ENCODE measurements around the gene EP400. TPM values are rescaled to one million over a fixed set of nuclear protein-coding genes. Genes with fewer than 3 reads are reported as not detected.
A peak's percentile ranks its signal among the peaks of the same experiment; 100 is the strongest.
"Not testable (repeated sequence)": the region's sequence is repeated elsewhere in the genome, so short reads cannot be mapped to it uniquely, and the experiment has no call there.

The EP400 gene
- polyA plus RNA-seq, 3 donors from 2014 or later: 0.05 to 4.1 (median 0.74) TPM

- peak overlapping the region in 1 of 6 donors; percentile 12 for H3K27ac Mint-ChIP-seq
These were observed 33.8 kb downstream of the EP400 start for GRCh38 chr12:131983554-131983953.

GRCh38 chr12:131984334-131984733 lies 34.6 kb downstream of the EP400 start:
- no peak for DNase-seq
- no peaks in the 10 kb centered on the region for H3K9me3 Mint-ChIP-seq
- H3K27me3 Mint-ChIP-seq (ENCODE audit: low read depth in 3 of 3): peaks cover 0 to 3% (median 0%) of the 10 kb centered on the region in 3 donors
- peaks cover 10 to 32% (median 14%) of the 10 kb centered on the region in 3 donors for H3K36me3 Mint-ChIP-seq
- peaks cover 1 to 4% of the 10 kb centered on the region in 2 donors for H3K4me1 Mint-ChIP-seq
- H3K27ac Mint-ChIP-seq: no peak overlapping the region
- H3K4me3 Mint-ChIP-seq: no peak overlapping the region

More at GRCh38 chr12:131983554-131983953, 33.8 kb downstream of the EP400 start:
- DNase-seq: no peak
- Mint-ChIP-seq H3K4me3 (no peak overlapping the region), H3K36me3 (peaks cover 9 to 27% (median 11%) of the 10 kb centered on the region in 3 donors), H3K27me3 (ENCODE audit: low read depth in 3 of 3) (peaks cover 0 to 3% (median 0%) of the 10 kb centered on the region in 3 donors), H3K4me1 (peaks cover 1 to 4% of the 10 kb centered on the region in 2 donors), H3K9me3 (no peaks in the 10 kb centered on the region)

- not testable (repeated sequence) for H3K27ac Mint-ChIP-seq; H3K4me1 Mint-ChIP-seq; H3K27me3 Mint-ChIP-seq (ENCODE audit: low read depth in 3 of 3); H3K4me3 Mint-ChIP-seq; H3K9me3 Mint-ChIP-seq; DNase-seq
- H3K36me3 Mint-ChIP-seq: peaks cover 10 to 39% (median 26%) of the 10 kb centered on the region in 3 donors
These were observed 35.8 kb downstream of the EP400 start for GRCh38 chr12:131985510-131985875.

- no peak overlapping the region for H3K4me3 Mint-ChIP-seq
- no peak overlapping the region for H3K27ac Mint-ChIP-seq
- DNase-seq: no peak
- H3K36me3 Mint-ChIP-seq: peaks cover 10 to 36% (median 32%) of the 10 kb centered on the region in 3 donors
- H3K27me3 Mint-ChIP-seq (ENCODE audit: low read depth in 3 of 3): peaks cover 0 to 3% (median 0%) of the 10 kb centered on the region in 3 donors
- H3K4me1 Mint-ChIP-seq: peaks cover 0 to 1% of the 10 kb centered on the region in 2 donors
- no peaks in the 10 kb centered on the region for H3K9me3 Mint-ChIP-seq
These were observed 36.6 kb downstream of the EP400 start for GRCh38 chr12:131986361-131986760.

- no peak overlapping the region for H3K27ac Mint-ChIP-seq
- DNase-seq: no peak
- no peaks in the 10 kb centered on the region for H3K9me3 Mint-ChIP-seq
- H3K27me3 Mint-ChIP-seq (ENCODE audit: low read depth in 3 of 3): peaks cover 0 to 3% (median 0%) of the 10 kb centered on the region in 3 donors
- H3K36me3 Mint-ChIP-seq: peaks cover 10 to 36% (median 32%) of the 10 kb centered on the region in 3 donors
- no peak overlapping the region for H3K4me3 Mint-ChIP-seq
- H3K4me1 Mint-ChIP-seq: peaks cover 0 to 1% of the 10 kb centered on the region in 2 donors
These were observed 37.2 kb downstream of the EP400 start for GRCh38 chr12:131986910-131987309.

- Mint-ChIP-seq H3K9me3 (no peaks in the 10 kb centered on the region), H3K4me1 (peaks cover 0 to 1% of the 10 kb centered on the region in 2 donors), H3K27ac (peak overlapping the region in 1 of 6 donors; percentile 50), H3K4me3 (no peak overlapping the region), H3K27me3 (ENCODE audit: low read depth in 3 of 3) (peaks cover 0 to 3% (median 0%) of the 10 kb centered on the region in 3 donors), H3K36me3 (peaks cover 16 to 42% (median 38%) of the 10 kb centered on the region in 3 donors)
- no peak for DNase-seq
These were observed 37.8 kb downstream of the EP400 start for GRCh38 chr12:131987552-131987951.

- no peaks in the 10 kb centered on the region for H3K9me3 Mint-ChIP-seq
- no peak overlapping the region for H3K4me3 Mint-ChIP-seq
- no peak for DNase-seq
- peak overlapping the region in 1 of 6 donors; percentile 65 for H3K27ac Mint-ChIP-seq
- peaks cover 0 to 3% (median 0%) of the 10 kb centered on the region in 3 donors for H3K27me3 Mint-ChIP-seq (ENCODE audit: low read depth in 3 of 3)
- H3K4me1 Mint-ChIP-seq: peaks cover 0 to 1% of the 10 kb centered on the region in 2 donors
- H3K36me3 Mint-ChIP-seq: peaks cover 20 to 46% (median 40%) of the 10 kb centered on the region in 3 donors
These were observed 38.5 kb downstream of the EP400 start for GRCh38 chr12:131988054-131988796.

GRCh38 chr12:131989021-131989420 lies 39.3 kb downstream of the EP400 start:
- Mint-ChIP-seq H3K4me1 (peaks cover 0 to 1% of the 10 kb centered on the region in 2 donors), H3K27me3 (ENCODE audit: low read depth in 3 of 3) (peaks cover 0 to 3% (median 0%) of the 10 kb centered on the region in 3 donors), H3K4me3 (no peak overlapping the region), H3K36me3 (peaks cover 26 to 54% (median 48%) of the 10 kb centered on the region in 3 donors), H3K9me3 (no peaks in the 10 kb centered on the region), H3K27ac (peak overlapping the region in 1 of 6 donors; percentile 23)
- DNase-seq: no peak

- Mint-ChIP-seq H3K27ac (peak overlapping the region in 1 of 6 donors; percentile 13), H3K4me3 (no peak overlapping the region), H3K9me3 (no peaks in the 10 kb centered on the region), H3K4me1 (peaks cover 0 to 1% of the 10 kb centered on the region in 2 donors), H3K27me3 (ENCODE audit: low read depth in 3 of 3) (peaks cover 0 to 3% (median 0%) of the 10 kb centered on the region in 3 donors), H3K36me3 (peaks cover 27 to 66% (median 58%) of the 10 kb centered on the region in 3 donors)
- DNase-seq: no peak
These were observed 40.6 kb downstream of the EP400 start for GRCh38 chr12:131990066-131990979.

- no peak overlapping the region for H3K27ac Mint-ChIP-seq
- H3K9me3 Mint-ChIP-seq: no peaks in the 10 kb centered on the region
- DNase-seq: no peak
- H3K27me3 Mint-ChIP-seq (ENCODE audit: low read depth in 3 of 3): peaks cover 0 to 3% (median 0%) of the 10 kb centered on the region in 3 donors
- no peak overlapping the region for H3K4me3 Mint-ChIP-seq
- H3K36me3 Mint-ChIP-seq: peaks cover 27 to 66% (median 58%) of the 10 kb centered on the region in 3 donors
- H3K4me1 Mint-ChIP-seq: peaks cover 0 to 1% of the 10 kb centered on the region in 2 donors
These were observed 41.2 kb downstream of the EP400 start for GRCh38 chr12:131990980-131991305.

GRCh38 chr12:131991816-131992430 lies 42.2 kb downstream of the EP400 start:
- H3K27ac Mint-ChIP-seq: no peak overlapping the region
- DNase-seq: no peak
- H3K36me3 Mint-ChIP-seq: peaks cover 32 to 64% (median 56%) of the 10 kb centered on the region in 3 donors
- H3K4me3 Mint-ChIP-seq: no peak overlapping the region
- H3K9me3 Mint-ChIP-seq: no peaks in the 10 kb centered on the region
- H3K4me1 Mint-ChIP-seq: no peaks in the 10 kb centered on the region
- H3K27me3 Mint-ChIP-seq (ENCODE audit: low read depth in 3 of 3): no peaks in the 10 kb centered on the region

- no peak overlapping the region for H3K27ac Mint-ChIP-seq
- peaks cover 30 to 51% (median 45%) of the 10 kb centered on the region in 3 donors for H3K36me3 Mint-ChIP-seq
- DNase-seq: no peak
- no peaks in the 10 kb centered on the region for H3K9me3 Mint-ChIP-seq
- no peaks in the 10 kb centered on the region for H3K4me1 Mint-ChIP-seq
- no peak overlapping the region for H3K4me3 Mint-ChIP-seq
- no peaks in the 10 kb centered on the region for H3K27me3 Mint-ChIP-seq (ENCODE audit: low read depth in 3 of 3)
These were observed 44.8 kb downstream of the EP400 start for GRCh38 chr12:131994589-131994988.

- Mint-ChIP-seq H3K9me3 (no peaks in the 10 kb centered on the region), H3K27me3 (ENCODE audit: low read depth in 3 of 3) (no peaks in the 10 kb centered on the region), H3K27ac (no peak overlapping the region), H3K36me3 (peaks cover 5 to 17% (median 6%) of the 10 kb centered on the region in 3 donors), H3K4me3 (no peak overlapping the region), H3K4me1 (no peaks in the 10 kb centered on the region)
- DNase-seq: no peak
These were observed 50.6 kb downstream of the EP400 start for GRCh38 chr12:132000286-132000872.

Data from immature natural killer cell (primary cell).